ENCODE data around the gene HSPA14.

DNA sequence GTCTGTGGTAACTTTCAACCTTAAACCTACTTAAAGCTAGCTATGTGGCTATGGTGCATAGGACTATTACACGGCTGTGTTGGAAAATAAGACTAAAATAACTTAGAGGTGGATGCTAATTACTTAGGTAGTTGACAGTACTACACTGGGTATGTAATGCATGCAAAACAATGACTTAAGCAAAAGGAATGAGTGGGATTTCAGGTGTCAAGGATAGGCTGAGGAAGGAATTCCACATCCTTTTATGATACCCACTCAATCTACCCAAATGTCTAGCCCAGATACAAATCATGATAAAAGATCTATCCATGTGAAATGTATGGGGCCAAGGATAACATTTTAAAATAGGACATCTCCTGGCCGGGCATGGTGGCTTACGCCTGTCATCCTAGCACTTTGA is 14.1 kb upstream of the HSPA14 start:
- TF ChIP-seq CTCF (IDR thresholded peaks at IDR 0.05 in 8 of 11, conservative IDR thresholded peaks at IDR 0.05 in 3 of 11), result no peak
- TF ChIP-seq POLR2AphosphoS5 (IDR thresholded peaks at IDR 0.05), result no peak
- no peak for TF ChIP-seq POLR2A (IDR thresholded peaks at IDR 0.05)
